ENCODE data around the gene DCDC2C. TPM values are rescaled to one million over a fixed set of nuclear protein-coding genes. Genes with fewer than 3 reads are reported as not detected.

The DCDC2C gene
- total RNA-seq, 4 donors from 2014 or later = 0.40 to 1.5 (median 0.68) TPM

- Histone ChIP-seq H3K4me1 (peaks cover 0 to 7% of the 10 kb centered on the region in 2 donors), H3K27me3 (no peaks in the 10 kb centered on the region), H3K4me3 (replicated peaks in 1 of 3) (no peak overlapping the region), H3K9me3 (no peaks in the 10 kb centered on the region), H3K36me3 (no peaks in the 10 kb centered on the region), H3K27ac (no peak overlapping the region)
- TF ChIP-seq POLR2A (IDR thresholded peaks at IDR 0.05) = no peak
- peak; percentile 41 to 67 (median 62) for TF ChIP-seq CTCF (IDR thresholded peaks at IDR 0.05)
- DNase-seq = no peak
- intact Hi-C loops (cut with DNase I) = no loop called here
- 26% methylated on average over 22 of the region's 22 CpGs for WGBS, 2 donors
Observed at GRCh38 chr2:3728104-3729054, 25.0 kb downstream of the DCDC2C start.

- Histone ChIP-seq H3K9me3 (no peaks in the 10 kb centered on the region), H3K36me3 (no peaks in the 10 kb centered on the region), H3K4me1 (peaks cover 0 to 7% of the 10 kb centered on the region in 2 donors), H3K4me3 (replicated peaks in 1 of 3) (no peak overlapping the region), H3K27me3 (no peaks in the 10 kb centered on the region), H3K27ac (no peak overlapping the region)
- WGBS, 2 donors = 79 to 81% methylated on average over 8 of the region's 8 CpGs
- intact Hi-C loops (cut with DNase I) = no loop called here
- DNase-seq = no peak
- TF ChIP-seq POLR2A (IDR thresholded peaks at IDR 0.05) = no peak
- no peak for TF ChIP-seq CTCF (IDR thresholded peaks at IDR 0.05)
Observed at GRCh38 chr2:3729055-3729448, 25.7 kb downstream of the DCDC2C start.

- H3K4me3 ChIP-seq (replicated peaks in 1 of 3) = no peak overlapping the region
- H3K27me3 ChIP-seq = no peaks in the 10 kb centered on the region
- no peaks in the 10 kb centered on the region for H3K36me3 ChIP-seq
- no peak for TF ChIP-seq POLR2A (IDR thresholded peaks at IDR 0.05)
- no peak for TF ChIP-seq CTCF (IDR thresholded peaks at IDR 0.05)
- no peaks in the 10 kb centered on the region for H3K9me3 ChIP-seq
- intact Hi-C loops (cut with DNase I) = no loop called here
- H3K4me1 ChIP-seq = peaks cover 0 to 7% of the 10 kb centered on the region in 2 donors
- H3K27ac ChIP-seq = no peak overlapping the region
- 88 to 93% methylated on average over 8 of the region's 9 CpGs for WGBS, 2 donors
- DNase-seq = no peak
Observed at GRCh38 chr2:3729786-3730185, 26.4 kb downstream of the DCDC2C start.

GRCh38 chr2:3730646-3731045 lies 27.3 kb downstream of the DCDC2C start:
- Histone ChIP-seq H3K4me3 (replicated peaks in 1 of 3) (no peak overlapping the region), H3K9me3 (no peaks in the 10 kb centered on the region), H3K27me3 (no peaks in the 10 kb centered on the region), H3K4me1 (peaks cover 0 to 7% of the 10 kb centered on the region in 2 donors), H3K27ac (no peak overlapping the region), H3K36me3 (no peaks in the 10 kb centered on the region)
- intact Hi-C loops (cut with DNase I) = no loop called here
- WGBS, 2 donors = 89 to 93% methylated on average over 8 of the region's 8 CpGs
- no peak for DNase-seq
- TF ChIP-seq CTCF (IDR thresholded peaks at IDR 0.05) (no peak), POLR2A (IDR thresholded peaks at IDR 0.05) (no peak)

- intact Hi-C loops (cut with DNase I) = no loop called here
- peaks cover 0 to 7% of the 10 kb centered on the region in 2 donors for H3K4me1 ChIP-seq
- DNase-seq = no peak
- no peaks in the 10 kb centered on the region for H3K27me3 ChIP-seq
- no peak overlapping the region for H3K4me3 ChIP-seq (replicated peaks in 1 of 3)
- no peaks in the 10 kb centered on the region for H3K36me3 ChIP-seq
- no peak for TF ChIP-seq POLR2A (IDR thresholded peaks at IDR 0.05)
- no peak for TF ChIP-seq CTCF (IDR thresholded peaks at IDR 0.05)
- 95 to 97% methylated on average over 7 of the region's 7 CpGs for WGBS, 2 donors
- H3K27ac ChIP-seq = no peak overlapping the region
- no peaks in the 10 kb centered on the region for H3K9me3 ChIP-seq
Observed at GRCh38 chr2:3731829-3732228, 28.5 kb downstream of the DCDC2C start.

Data from thyroid gland (tissue), 4 donors.